Kidney glomerular epithelial cell (primary cell): ENCODE results near the gene AGMO.

Experiments used
- DNase-seq: peaks from one replicate; lab custom pipeline; 2025; lab: John Stamatoyannopoulos, UW

The AGMO gene

GRCh38 chr7:15457990-15458955, 103.5 kb downstream of the AGMO start:
- no peak for DNase-seq

- DNase-seq, result no peak
Observed at GRCh38 chr7:15452670-15453069, 109.1 kb downstream of the AGMO start.

DNA sequence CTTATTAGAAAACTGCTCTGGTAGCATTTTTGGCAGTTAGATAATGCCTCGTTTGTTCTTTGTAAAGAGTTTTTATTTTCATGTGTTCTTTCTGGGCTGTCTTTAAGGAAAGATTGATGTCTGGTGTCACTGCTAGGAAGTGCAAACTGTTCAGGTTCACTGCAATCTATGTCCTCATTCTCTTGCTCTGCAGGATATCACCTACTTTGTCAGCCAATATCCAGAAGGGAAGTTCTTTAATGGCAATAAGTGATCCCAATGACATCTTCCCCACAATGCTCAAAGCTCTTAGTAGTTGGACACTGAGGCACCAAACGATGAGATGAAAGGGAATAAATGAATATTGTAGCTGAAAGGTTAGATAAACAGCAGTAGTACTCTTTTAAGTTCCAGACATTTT, 115.1 kb downstream of the AGMO start:
- DNase-seq, result no peak

DNA sequence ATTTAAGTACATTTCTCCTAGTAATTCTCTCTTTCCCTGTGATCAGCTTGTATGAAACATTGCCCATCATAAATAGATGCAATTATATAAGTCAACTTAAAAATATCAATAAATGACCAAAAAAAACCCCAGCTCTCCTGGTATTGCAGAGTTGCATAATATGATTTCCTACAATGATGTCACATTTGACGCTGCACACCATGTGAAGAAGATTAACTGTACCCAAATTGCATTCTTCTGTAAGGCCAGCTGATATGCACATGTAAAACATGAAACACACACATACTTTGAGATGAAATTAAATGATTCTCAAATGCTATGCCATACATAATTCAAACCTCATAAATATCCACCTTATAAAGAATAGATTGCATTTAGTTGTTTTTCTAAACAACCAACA, 115.5 kb downstream of the AGMO start:
- DNase-seq, result no peak

GRCh38 chr7:15441915-15442314, 119.9 kb downstream of the AGMO start:
- no peak for DNase-seq

DNA sequence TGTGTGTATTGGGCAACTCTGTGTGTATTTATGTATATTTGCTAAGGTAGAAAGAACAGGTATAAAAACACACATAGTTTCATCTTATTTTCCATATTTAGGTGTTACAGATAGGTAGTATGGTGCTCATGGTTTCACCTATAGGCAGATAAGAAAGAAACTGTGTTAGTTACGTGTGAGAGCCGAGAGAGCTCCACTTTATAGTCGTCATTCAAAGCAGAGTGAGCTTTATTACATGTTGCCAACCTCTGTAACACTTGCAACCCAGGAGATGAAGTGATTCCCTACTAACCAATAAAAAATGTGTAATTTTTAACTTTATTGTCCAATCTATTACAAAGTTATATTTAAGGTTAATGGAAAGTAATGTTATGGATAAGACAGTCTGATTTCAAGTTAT, 121.3 kb downstream of the AGMO start:
- DNase-seq, result no peak

DNA sequence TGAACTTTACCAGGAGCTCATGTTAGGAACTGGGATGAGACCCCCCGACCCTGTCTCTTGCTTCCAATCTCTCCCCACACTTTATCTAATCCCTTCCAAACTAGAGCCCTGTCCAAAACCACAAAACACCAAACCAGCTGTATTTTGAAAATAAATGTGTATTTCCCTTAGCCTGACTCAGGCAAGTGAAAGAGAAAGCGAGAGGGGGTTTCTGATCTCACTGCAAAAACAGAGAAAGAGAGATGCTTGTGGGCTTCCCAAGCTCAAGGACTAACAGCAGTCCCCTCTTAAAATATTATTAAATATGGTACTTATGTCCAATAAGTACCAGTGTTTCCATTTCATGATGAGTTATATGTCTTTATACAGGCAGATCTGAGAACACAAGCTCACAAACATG, 122.0 kb downstream of the AGMO start:
- DNase-seq, result no peak

DNA sequence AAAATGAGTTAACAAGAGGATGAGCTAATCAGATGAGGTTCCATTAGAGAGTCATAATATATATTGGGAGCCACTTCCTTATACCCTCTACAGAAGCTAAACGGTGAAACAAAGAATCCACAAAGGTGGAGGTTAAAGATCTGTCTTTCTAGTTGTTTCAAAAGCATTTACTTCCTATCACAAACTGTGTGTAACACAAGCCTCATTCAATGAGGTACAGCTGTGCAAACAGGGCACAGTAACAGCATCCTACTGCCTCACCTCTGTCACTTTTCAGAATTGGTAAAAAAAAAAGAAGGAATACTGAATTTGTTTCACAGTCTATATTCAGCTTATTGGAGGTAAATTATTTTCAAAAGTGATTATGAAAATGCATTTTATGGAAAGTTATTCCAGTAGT, 128.7 kb downstream of the AGMO start:
- DNase-seq, result no peak

DNA sequence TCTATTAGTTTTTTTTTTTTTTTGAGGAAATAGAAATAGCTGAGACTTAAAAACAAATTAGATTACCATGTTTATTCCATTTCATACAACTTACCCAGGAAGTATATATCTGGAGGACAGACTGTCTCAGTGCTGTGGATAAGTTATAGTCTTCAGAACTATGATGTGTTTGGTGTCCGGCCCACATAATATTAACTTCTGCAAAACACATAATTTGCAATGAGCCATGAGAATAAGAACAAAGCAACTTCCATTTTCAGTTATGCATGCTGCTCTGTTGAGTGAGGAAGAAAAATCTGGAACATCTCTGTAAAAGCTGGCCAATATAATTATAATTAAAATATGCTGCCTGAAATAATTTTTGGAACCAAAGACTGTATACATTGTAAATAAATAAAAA, 130.9 kb downstream of the AGMO start:
- DNase-seq, result no peak

DNA sequence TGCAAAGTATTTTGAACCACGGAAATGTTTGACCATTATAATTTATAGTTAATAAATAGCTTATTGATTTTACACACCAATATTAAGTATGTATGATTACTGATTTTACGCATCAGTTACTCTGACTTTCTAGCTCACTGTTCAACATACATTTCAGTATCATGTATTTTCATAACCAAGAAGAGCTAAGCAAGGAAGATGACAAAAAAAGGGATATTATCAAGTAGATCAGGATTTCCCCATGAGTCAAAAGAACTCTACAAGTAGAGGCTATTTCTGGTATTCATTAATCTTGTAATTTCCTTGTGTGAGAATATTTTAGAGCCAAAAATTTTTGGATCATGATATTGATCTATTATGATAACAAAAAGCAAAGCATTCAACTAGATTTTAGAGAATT, 131.6 kb downstream of the AGMO start:
- DNase-seq, result no peak

DNA sequence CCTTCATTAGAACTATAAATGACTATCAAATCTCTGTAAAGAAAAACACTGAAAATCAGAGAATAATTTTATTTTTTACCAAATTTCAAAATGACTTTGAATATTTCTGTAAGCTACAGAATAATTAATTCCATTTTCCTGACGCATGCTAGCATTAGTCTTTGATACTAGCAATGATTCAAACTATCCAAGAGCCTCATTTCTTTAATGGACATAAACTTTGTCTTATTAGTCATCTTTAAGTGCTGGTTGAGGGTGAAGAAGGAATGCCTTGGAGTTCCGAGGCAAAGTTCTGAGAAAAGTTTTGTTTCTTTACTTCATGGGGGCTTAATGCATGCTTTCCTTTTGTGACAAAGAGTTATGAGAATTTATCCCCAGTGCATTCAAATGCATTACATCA, 137.3 kb downstream of the AGMO start:
- no peak for DNase-seq

DNA sequence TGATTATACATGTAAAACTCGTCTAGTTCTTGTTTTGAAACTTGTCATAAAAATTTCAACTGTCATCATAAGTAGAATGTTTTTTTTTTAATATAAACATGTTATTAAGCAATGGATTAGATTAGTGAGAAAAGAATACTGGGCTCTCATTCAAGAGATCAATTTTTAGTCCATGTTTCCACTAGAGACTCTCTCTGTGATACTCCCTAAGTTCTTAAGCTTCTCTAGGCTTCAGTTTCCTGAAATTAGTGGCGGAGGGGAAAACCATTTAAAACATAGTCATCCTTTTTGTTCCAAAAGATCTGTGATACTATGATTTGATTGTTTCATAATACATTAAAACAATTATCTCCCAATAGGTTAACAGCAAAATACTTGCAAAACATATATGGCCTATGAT, 142.2 kb downstream of the AGMO start:
- no peak for DNase-seq

DNA sequence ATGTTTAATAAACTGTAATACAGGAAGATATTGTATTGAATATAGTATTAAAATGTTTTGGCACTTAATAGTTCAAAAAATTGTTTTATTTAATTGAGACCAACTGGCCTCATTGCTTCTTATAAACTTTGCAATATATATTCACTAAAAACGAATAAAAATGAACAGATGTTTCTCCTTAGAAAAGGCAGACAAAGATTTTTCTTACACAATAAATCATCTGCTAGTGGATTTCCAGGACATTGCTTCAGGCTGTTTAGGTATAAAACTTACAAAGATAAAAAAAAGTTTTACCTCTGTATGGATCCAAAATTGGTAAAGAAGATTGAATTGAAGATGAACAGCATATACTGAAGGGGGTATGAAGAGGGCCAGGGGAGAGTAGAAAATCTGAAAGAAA, 143.6 kb downstream of the AGMO start:
- no peak for DNase-seq

DNA sequence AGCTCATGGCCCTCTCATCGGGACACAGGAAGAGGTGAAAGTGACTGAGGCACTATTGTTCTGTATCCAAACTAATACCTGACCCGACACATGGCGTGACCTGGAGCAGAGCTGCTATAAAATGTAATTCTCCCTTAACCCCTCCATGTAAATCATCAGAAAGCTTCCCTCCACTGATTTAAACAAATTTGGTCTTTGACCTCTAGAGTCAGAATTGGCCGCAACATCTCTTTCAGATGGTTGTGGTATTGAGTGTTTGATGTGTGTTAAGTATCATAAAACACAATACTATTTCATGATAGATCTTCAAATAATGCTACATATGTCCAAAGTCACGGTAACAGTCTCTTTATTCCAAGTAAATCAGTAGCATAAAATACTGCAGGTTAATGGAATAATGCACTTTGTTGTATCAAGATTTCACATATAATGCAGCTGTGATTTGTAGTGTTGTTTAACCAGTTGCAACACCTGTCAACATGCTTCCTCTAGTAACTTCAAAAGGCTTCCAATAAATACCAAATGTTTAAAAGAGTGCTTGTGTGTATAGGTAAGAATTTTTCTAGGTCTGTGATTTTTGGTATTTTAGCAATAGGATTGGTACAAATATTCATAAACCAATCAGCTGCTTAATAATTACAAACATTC, 144.3 kb downstream of the AGMO start:
- no peak for DNase-seq

DNA sequence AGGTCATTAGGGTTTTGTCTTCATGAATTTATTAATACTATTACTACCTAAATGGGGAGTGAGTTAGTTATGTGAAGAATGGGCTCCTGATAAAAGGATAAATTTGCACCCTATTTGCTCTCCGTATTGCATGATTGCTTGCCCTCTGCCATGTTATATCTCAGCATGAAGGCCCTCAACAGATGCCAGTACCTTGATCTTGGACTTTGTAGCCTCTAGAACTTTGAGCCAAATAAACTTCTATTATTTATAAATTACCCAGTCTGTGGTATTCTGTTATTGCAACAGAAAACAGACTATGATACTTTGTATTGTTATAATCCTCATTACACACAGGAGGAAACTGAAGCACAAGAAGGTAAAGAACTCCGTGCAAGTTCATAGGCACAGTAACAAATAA, 150.8 kb downstream of the AGMO start:
- no peak for DNase-seq

DNA sequence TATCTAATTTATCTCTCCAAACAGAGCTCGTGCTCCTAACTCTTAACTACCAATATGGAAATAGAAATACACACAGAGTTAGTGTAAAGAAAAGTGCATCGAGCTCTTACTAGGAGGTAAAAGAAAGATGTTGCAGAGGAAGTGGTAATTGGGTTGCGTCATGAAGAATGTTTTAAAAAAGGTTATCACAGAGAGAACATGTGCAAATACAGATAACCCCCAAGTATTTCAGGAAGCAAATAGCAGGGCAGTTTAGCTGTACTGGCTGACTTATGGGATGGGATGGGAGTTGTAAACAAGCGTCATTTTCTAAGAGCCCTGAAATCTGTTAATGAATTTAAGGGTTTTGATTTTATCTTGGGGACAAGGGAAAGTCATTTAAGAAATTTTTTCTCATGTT, 153.9 kb downstream of the AGMO start:
- DNase-seq, result no peak

DNA sequence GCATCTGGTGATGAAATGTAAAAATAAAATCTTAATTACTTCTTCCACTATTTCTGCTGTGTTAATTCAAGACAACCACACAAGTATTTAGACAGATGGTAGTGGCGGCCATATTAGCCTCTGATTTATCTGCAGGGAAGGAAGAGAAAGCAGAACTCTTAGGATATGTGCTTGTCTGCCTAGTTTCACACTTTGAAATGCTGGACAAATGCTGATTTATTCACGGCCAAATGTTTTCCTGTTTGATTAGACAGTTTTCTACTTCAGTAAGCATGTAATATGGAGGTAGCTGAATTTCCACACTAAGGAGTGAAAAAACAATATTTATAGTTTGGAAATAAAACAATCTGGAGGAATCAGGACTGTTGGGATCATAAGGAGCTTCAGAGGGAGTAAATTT, 158.1 kb downstream of the AGMO start:
- peak; percentile 35 for DNase-seq

DNA sequence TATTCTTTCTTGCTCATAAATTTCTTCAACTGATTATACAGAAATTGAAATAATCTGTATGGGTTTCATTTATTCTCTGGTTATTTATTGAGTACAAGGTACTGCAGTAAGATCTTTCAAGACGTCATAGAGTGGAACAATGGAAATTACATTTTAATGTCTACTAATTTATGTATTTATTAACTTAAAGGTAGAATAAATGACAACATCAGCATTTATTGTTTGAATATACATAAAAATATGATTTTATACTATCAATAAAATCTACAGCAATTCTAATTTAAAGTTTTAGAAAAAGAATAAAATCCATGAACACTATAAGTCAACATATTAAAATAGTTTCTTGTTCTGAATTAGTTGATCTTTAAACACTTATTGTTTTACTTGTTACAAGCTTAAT, 158.5 kb downstream of the AGMO start:
- no peak for DNase-seq

- DNase-seq, result no peak
Observed at GRCh38 chr7:15402436-15403136, 159.2 kb downstream of the AGMO start.

- no peak for DNase-seq
Observed at GRCh38 chr7:15400440-15400839, 161.4 kb downstream of the AGMO start.

DNA sequence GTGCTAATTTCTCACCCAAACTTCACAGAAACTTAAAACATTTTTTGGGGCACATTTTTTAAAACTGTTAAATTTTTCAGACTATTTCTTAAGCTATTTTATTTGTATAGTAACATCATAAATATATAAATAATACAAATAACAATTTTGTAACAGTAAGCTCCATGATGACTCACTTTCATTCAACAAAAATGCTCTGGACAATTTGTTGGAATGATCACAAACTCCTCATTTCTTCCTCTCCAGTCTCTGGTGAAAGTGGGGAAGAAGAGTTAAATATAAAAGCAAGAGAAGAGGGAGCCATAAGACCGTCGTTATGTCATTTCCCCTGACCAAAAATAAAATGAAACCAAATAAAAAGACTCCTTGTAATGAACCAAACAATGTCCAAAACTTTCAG, 162.4 kb downstream of the AGMO start:
- DNase-seq, result no peak

DNA sequence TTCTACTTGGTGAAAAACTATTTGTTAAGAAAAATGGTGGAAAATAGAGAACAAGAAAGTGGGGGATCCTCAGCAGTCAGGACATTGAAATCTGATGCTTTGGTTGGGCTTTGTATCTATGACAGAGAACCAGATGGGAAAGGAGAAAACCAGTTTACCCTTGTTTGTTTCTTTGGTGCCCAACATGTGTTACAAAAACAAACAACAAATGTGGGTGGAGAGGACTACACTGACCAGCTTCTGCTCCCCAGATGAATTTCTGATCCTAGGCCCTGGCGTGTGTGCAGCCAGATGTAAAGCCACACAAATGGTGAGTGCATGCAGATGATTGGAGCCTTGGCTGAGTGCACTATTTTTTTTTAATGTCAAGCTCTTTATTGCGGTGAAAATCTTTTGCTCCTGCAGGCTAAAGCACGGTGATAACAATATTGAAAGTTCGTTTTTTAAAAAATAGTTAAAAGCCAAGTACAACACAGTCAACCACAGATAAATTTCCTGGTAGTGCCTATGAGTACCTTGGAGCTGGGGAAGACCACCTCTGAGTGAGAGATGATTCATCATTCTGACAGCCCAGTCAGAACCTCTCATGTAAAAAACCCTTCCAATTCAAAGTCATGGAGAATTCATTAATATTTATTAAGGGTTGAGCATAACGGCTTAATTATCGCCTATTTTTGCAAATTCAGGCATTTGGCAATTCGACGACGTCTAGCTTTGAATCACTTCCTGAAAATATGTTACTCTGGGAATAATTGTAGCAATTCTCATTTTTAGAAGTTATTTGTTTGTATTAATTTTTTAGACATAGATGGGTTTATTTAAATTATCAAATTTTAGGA, 163.7 kb downstream of the AGMO start:
- no peak for DNase-seq
